Measurements from ENCODE around the gene NRIP1. TPM values are rescaled to one million over a fixed set of nuclear protein-coding genes. Genes with fewer than 3 reads are reported as not detected.
A peak's percentile ranks its signal among the peaks of the same experiment; 100 is the strongest.

The NRIP1 gene
- total and polyA plus RNA-seq, 10 of the 15 experiments (the other 5 are each of a cell fraction or from before 2014, with no cell fraction given): 2.9 to 26.1 (median 9.3) TPM

- RAD21 ChIA-PET (ENCODE audit: unreplicated experiment): no interaction called here
These were observed 60.0 kb downstream of the NRIP1 start for GRCh38 chr21:15004721-15005370.

GRCh38 chr21:15003463-15004135 lies 61.2 kb downstream of the NRIP1 start:
- no peak for DNase-seq (ENCODE audit: low read depth, low spot score)
- no peak for ATAC-seq
- Histone ChIP-seq H3K9me3 (replicated peaks; ENCODE audit: control insufficient read depth, insufficient read depth, low read length) (no peaks in the 10 kb centered on the region), H2AFZ (ENCODE audit: control insufficient read depth, low read depth, low read length) (no peak overlapping the region), H3K4me3 (no peak overlapping the region), H3K36me3 (ENCODE audit: control insufficient read depth in 2 of 2, insufficient read depth in 2 of 2, low read length in 1 of 2) (peaks cover 0 to 1% of the 10 kb centered on the region in 2 experiments; a peak in 1 of 4 replicates), H3K27me3 (replicated peaks in 1 of 2; ENCODE audit: control insufficient read depth in 2 of 2, insufficient read depth in 2 of 2, low read length in 1 of 2) (no peaks in the 10 kb centered on the region), H3K4me2 (ENCODE audit: control insufficient read depth, insufficient read depth) (no peak overlapping the region), H3K4me1 (ENCODE audit: control insufficient read depth, insufficient read depth, low read length) (peaks cover 8% of the 10 kb centered on the region; the same call in 1 of the 2 replicates), H3K79me2 (ENCODE audit: control insufficient read depth, insufficient read depth, low read length) (peaks cover 4% of the 10 kb centered on the region), H3K9ac (ENCODE audit: control insufficient read depth, insufficient read depth, low read length) (no peak overlapping the region), H3K27ac (ENCODE audit: control insufficient read depth, insufficient read depth) (no peak overlapping the region), H4K20me1 (ENCODE audit: control insufficient read depth, insufficient read depth) (no peaks in the 10 kb centered on the region)
- SMC1A ChIA-PET (ENCODE audit: uncharacterized antibody, unreplicated experiment): no interaction called here
- intact Hi-C loops (cut with micrococcal nuclease; ENCODE audit: unreplicated experiment) (no loop called here), in situ Hi-C loops (cut with MboI) (no loop called here)
- CTCF ChIA-PET: no interaction called here
- RAD21 ChIA-PET (ENCODE audit: unreplicated experiment): no interaction called here
- 82% methylated on average over 6 of the region's 6 CpGs for WGBS (ENCODE audit: insufficient coverage, insufficient replicate concordance, low lambda C conversion rate, missing lambda C conversion rate)
- FAIRE-seq: no peak
- POLR2A ChIA-PET: no interaction called here
- BruUV-seq (replicated peaks): no TSS peak
- TF ChIP-seq TBL1XR1 (IDR thresholded peaks at IDR 0.05; ENCODE audit: low read depth, low read length) (no peak), FOXM1 (IDR thresholded peaks at IDR 0.05; ENCODE audit: low read depth, low read length) (no peak), NFIC (IDR thresholded peaks at IDR 0.05; ENCODE audit: low read depth, low read length) (no peak), MTA2 (IDR thresholded peaks at IDR 0.05; ENCODE audit: low read depth) (no peak), FOS (IDR thresholded peaks at IDR 0.05; ENCODE audit: borderline replicate concordance, extremely low read depth, insufficient read length) (no peak), CREB1 (IDR thresholded peaks at IDR 0.05; ENCODE audit: low read depth) (no peak), PKNOX1 (IDR thresholded peaks at IDR 0.05) (no peak), EED (IDR thresholded peaks at IDR 0.05; ENCODE audit: low read depth) (no peak), NKRF (conservative IDR thresholded peaks at IDR 0.05) (no peak), ATF7 (IDR thresholded peaks at IDR 0.05; ENCODE audit: low read depth) (no peak), STAT3 (IDR thresholded peaks at IDR 0.05; ENCODE audit: low read depth, low read length) (no peak), ESRRA (IDR thresholded peaks at IDR 0.05; ENCODE audit: low read length) (no peak)

More at GRCh38 chr21:15004721-15005370, 60.0 kb downstream of the NRIP1 start:
- DNase-seq (ENCODE audit: low read depth, low spot score): no peak
- POLR2A ChIA-PET: no interaction called here
- no peak overlapping the region for H3K27ac ChIP-seq (ENCODE audit: control insufficient read depth, insufficient read depth)
- TF ChIP-seq BHLHE40 (IDR thresholded peaks at IDR 0.05; ENCODE audit: borderline replicate concordance in 1 of 2, low read depth in 2 of 2, low read length in 1 of 2) (no peak), MTA2 (IDR thresholded peaks at IDR 0.05; ENCODE audit: low read depth) (no peak), IKZF1 (conservative IDR thresholded peaks at IDR 0.05) (no peak), RUNX3 (IDR thresholded peaks at IDR 0.05; ENCODE audit: low read length) (no peak), EGR1 (IDR thresholded peaks at IDR 0.05; ENCODE audit: borderline replicate concordance in 1 of 2, low read depth in 2 of 2, low read length in 2 of 2) (no peak), ZNF217 (IDR thresholded peaks at IDR 0.05) (no peak), SMC3 (IDR thresholded peaks at IDR 0.05; ENCODE audit: borderline replicate concordance, low read length) (no peak), GATAD2B (conservative IDR thresholded peaks at IDR 0.05; ENCODE audit: low read depth) (no peak)
- no peak overlapping the region for H3K4me3 ChIP-seq
- H3K9me3 ChIP-seq (replicated peaks; ENCODE audit: control insufficient read depth, insufficient read depth, low read length): no peaks in the 10 kb centered on the region
- H3K9ac ChIP-seq (ENCODE audit: control insufficient read depth, insufficient read depth, low read length): no peak overlapping the region
- 0% methylated on average over 2 of the region's 2 CpGs for WGBS (ENCODE audit: insufficient coverage, insufficient replicate concordance, low lambda C conversion rate, missing lambda C conversion rate)
- FAIRE-seq: peak; percentile 7
- H2AFZ ChIP-seq (ENCODE audit: control insufficient read depth, low read depth, low read length): no peak overlapping the region
- H3K4me1 ChIP-seq (ENCODE audit: control insufficient read depth, insufficient read depth, low read length): peaks cover 8% of the 10 kb centered on the region; the same call in 1 of the 2 replicates
- intact Hi-C loops (cut with micrococcal nuclease; ENCODE audit: unreplicated experiment): no loop called here
- no peaks in the 10 kb centered on the region for H3K27me3 ChIP-seq (replicated peaks in 1 of 2; ENCODE audit: control insufficient read depth in 2 of 2, insufficient read depth in 2 of 2, low read length in 1 of 2)
- H3K4me2 ChIP-seq (ENCODE audit: control insufficient read depth, insufficient read depth): no peak overlapping the region
- peaks cover 0 to 2% of the 10 kb centered on the region in 2 experiments; a peak in 1 of 4 replicates for H3K36me3 ChIP-seq (ENCODE audit: control insufficient read depth in 2 of 2, insufficient read depth in 2 of 2, low read length in 1 of 2)
- ATAC-seq: no peak
- SMC1A ChIA-PET (ENCODE audit: uncharacterized antibody, unreplicated experiment): no interaction called here
- no peaks in the 10 kb centered on the region for H4K20me1 ChIP-seq (ENCODE audit: control insufficient read depth, insufficient read depth)
- CTCF ChIA-PET: no interaction called here
- H3K79me2 ChIP-seq (ENCODE audit: control insufficient read depth, insufficient read depth, low read length): peaks cover 4% of the 10 kb centered on the region
- in situ Hi-C loops (cut with MboI): no loop called here
- no TSS peak for BruUV-seq (replicated peaks)

Measured in GM12878 (cell line).